SKM-1 treated with dmso at 0.1 percent for 144 hours (cell line): ENCODE data around the gene SPNS1.
"Not testable (repeated sequence)": the region's sequence is repeated elsewhere in the genome, so short reads cannot be mapped to it uniquely, and the experiment has no call there.

ENCODE experiments used
- DNase-seq: peaks from one replicate; lab custom pipeline; 2025; ENCODE audit not compliant: unreplicated experiment; lab: John Stamatoyannopoulos, UW

The SPNS1 gene

GRCh38 chr16:28987170-28987853, 12.7 kb downstream of the SPNS1 start:
- DNase-seq, result no peak

GRCh38 chr16:28989363-28989762, 14.8 kb downstream of the SPNS1 start:
- no peak for DNase-seq

GRCh38 chr16:28990375-28991040, 15.9 kb downstream of the SPNS1 start:
- DNase-seq, result no peak

GRCh38 chr16:28991687-28992086, 17.1 kb downstream of the SPNS1 start:
- no peak for DNase-seq

- no peak for DNase-seq
Observed at GRCh38 chr16:28992496-28992895, 17.9 kb downstream of the SPNS1 start.

- no peak for DNase-seq
Observed at GRCh38 chr16:28998837-28999236, 24.3 kb downstream of the SPNS1 start.

GRCh38 chr16:28999577-28999976, 25.0 kb downstream of the SPNS1 start:
- no peak for DNase-seq

- no peak for DNase-seq
Observed at GRCh38 chr16:29000019-29000418, 25.4 kb downstream of the SPNS1 start.

- DNase-seq, result not testable (repeated sequence)
Observed at GRCh38 chr16:29004496-29005139, 30.0 kb downstream of the SPNS1 start.

- no peak for DNase-seq
Observed at GRCh38 chr16:29007730-29008593, 33.4 kb downstream of the SPNS1 start.

- no peak for DNase-seq
Observed at GRCh38 chr16:29009050-29009837, 34.7 kb downstream of the SPNS1 start.

- no peak for DNase-seq
Observed at GRCh38 chr16:29009838-29010166, 35.2 kb downstream of the SPNS1 start.

- DNase-seq, result no peak
Observed at GRCh38 chr16:29011112-29011511, 36.5 kb downstream of the SPNS1 start.

GRCh38 chr16:29011851-29012250, 37.3 kb downstream of the SPNS1 start:
- no peak for DNase-seq

- no peak for DNase-seq
Observed at GRCh38 chr16:29012913-29013553, 38.5 kb downstream of the SPNS1 start.

- DNase-seq, result no peak
Observed at GRCh38 chr16:29014561-29015069, 40.0 kb downstream of the SPNS1 start.

- DNase-seq, result no peak
Observed at GRCh38 chr16:29022196-29022595, 47.6 kb downstream of the SPNS1 start.

GRCh38 chr16:29023279-29024277, 49.0 kb downstream of the SPNS1 start:
- DNase-seq, result no peak

- no peak for DNase-seq
Observed at GRCh38 chr16:29024278-29024677, 49.7 kb downstream of the SPNS1 start.
